OCI-LY1 (cell line): ENCODE data around the gene QRSL1.

Experiments
- H2AFZ ChIP-seq: fragments of 200-600 bp; sonication (generic), shearing (Covaris generic); 2 replicates; pipeline ENCODE4 v1.6.0; 2014; ENCODE audit warnings: antibody characterized with exemption, mild to moderate bottlenecking, low read length
- H3F3A ChIP-seq: fragments of 200-600 bp; sonication (generic), shearing (Covaris generic); 2 replicates; pipeline ENCODE4 v1.6.0; 2014; ENCODE audit warnings: mild to moderate bottlenecking, antibody characterized with exemption, low read length, moderate library complexity; ENCODE audit not compliant: insufficient read depth
- H3K27ac ChIP-seq: fragments of 200-600 bp; sonication (generic); 2 replicates; pipeline ENCODE4 v1.5.1; 2014; ENCODE audit warnings: low read length, mixed run types, mild to moderate bottlenecking, low read depth; ENCODE audit not compliant: poor library complexity, severe bottlenecking
- H3K27me3 ChIP-seq: fragments of 200-600 bp; sonication (generic); 2 replicates; pipeline ENCODE4 v1.6.0; 2014; ENCODE audit warnings: antibody characterized with exemption, mild to moderate bottlenecking, low read length, moderate library complexity; ENCODE audit not compliant: insufficient read depth
- H3K36me3 ChIP-seq: fragments of 200-600 bp; sonication (generic); 2 replicates; pipeline ENCODE4 v1.6.1; 2014; ENCODE audit warnings: mild to moderate bottlenecking, antibody characterized with exemption, low read length, moderate library complexity, mixed read lengths; ENCODE audit not compliant: insufficient read depth
- H3K4me1 ChIP-seq: fragments of 200-600 bp; sonication (generic); 2 replicates; pipeline ENCODE4 v1.5.1; 2014; ENCODE audit warnings: mild to moderate bottlenecking, low read length, moderate library complexity; ENCODE audit not compliant: insufficient read depth, severe bottlenecking
- H3K4me2 ChIP-seq: fragments of 200-600 bp; sonication (generic), shearing (Covaris generic); 2 replicates; pipeline ENCODE4 v1.6.1; 2014; ENCODE audit warnings: low read length
- H3K4me3 ChIP-seq: fragments of 200-600 bp; sonication (generic); 2 replicates; pipeline ENCODE4 v1.5.1; 2014; ENCODE audit warnings: low read length, low read depth, mild to moderate bottlenecking, mixed read lengths; ENCODE audit not compliant: poor library complexity, severe bottlenecking
- H3K79me2 ChIP-seq: fragments of 200-600 bp; shearing (Covaris generic); 2 replicates; pipeline ENCODE4 v1.6.1; 2016; ENCODE audit warnings: mixed run types, low read length, mixed read lengths; ENCODE audit not compliant: insufficient read depth
- H3K9ac ChIP-seq: fragments of 200-600 bp; sonication (generic), shearing (Covaris generic); 2 replicates; pipeline ENCODE4 v1.6.1; 2014; ENCODE audit warnings: mild to moderate bottlenecking, low read length, mixed read lengths
- H3K9me2 ChIP-seq: fragments of 200-600 bp; sonication (generic), shearing (Covaris generic); 2 replicates; pipeline ENCODE4 v1.6.1; 2014; ENCODE audit warnings: low read depth, mild to moderate bottlenecking, low read length, mixed read lengths
- H3K9me3 ChIP-seq: fragments of 200-600 bp; shearing (Covaris generic); 2 replicates; pipeline ENCODE4 v1.6.1; 2014; ENCODE audit warnings: low read length, mixed read lengths
- H4K20me1 ChIP-seq: fragments of 200-600 bp; sonication (generic), shearing (Covaris generic); 2 replicates; pipeline ENCODE4 v1.6.0; 2016; ENCODE audit warnings: mild to moderate bottlenecking, low read length; ENCODE audit not compliant: insufficient read depth
- CTCF ChIP-seq: fragments of 200-600 bp; sonication (generic), shearing (Covaris generic); IDR thresholded peaks from 2 replicates; pipeline ENCODE4 v1.5.1; 2017; ENCODE audit warnings: mild to moderate bottlenecking, antibody characterized with exemption, low read length, moderate library complexity, mixed read lengths
- EZH2 ChIP-seq: fragments of 200-600 bp; sonication (generic), shearing (Covaris generic); IDR thresholded peaks from 2 replicates; pipeline ENCODE4 v1.8.0; 2017; ENCODE audit warnings: borderline replicate concordance, mixed run types, mild to moderate bottlenecking, antibody characterized with exemption, low read length, moderate library complexity, mixed read lengths

The QRSL1 gene

GRCh38 chr6:106591111-106591825 lies 38.1 kb upstream of the QRSL1 start:
- Histone ChIP-seq H3K4me3 (no peak overlapping the region), H4K20me1 (no peaks in the 10 kb centered on the region), H3K9ac (no peak overlapping the region), H3F3A (0 out of 2 replicates have a peak, but pooled peaks cover 4% of the 10 kb centered on the region), H3K27me3 (no peaks in the 10 kb centered on the region), H2AFZ (no peak overlapping the region), H3K9me2 (no peaks in the 10 kb centered on the region), H3K9me3 (no peaks in the 10 kb centered on the region), H3K36me3 (peaks cover 58% of the 10 kb centered on the region), H3K27ac (no peak overlapping the region), H3K4me2 (no peak overlapping the region), H3K4me1 (no peaks in the 10 kb centered on the region), H3K79me2 (no peaks in the 10 kb centered on the region)
- no peak for TF ChIP-seq EZH2

GRCh38 chr6:106599440-106599839 lies 29.9 kb upstream of the QRSL1 start:
- Histone ChIP-seq H2AFZ (no peak overlapping the region), H3K27ac (no peak overlapping the region), H3K79me2 (no peaks in the 10 kb centered on the region), H3K27me3 (no peaks in the 10 kb centered on the region), H4K20me1 (no peaks in the 10 kb centered on the region), H3K4me3 (no peak overlapping the region), H3K4me1 (no peaks in the 10 kb centered on the region), H3K4me2 (no peak overlapping the region), H3K9me3 (peaks cover 2% of the 10 kb centered on the region; the same call in 1 of the 2 replicates), H3K36me3 (peaks cover 56% of the 10 kb centered on the region), H3K9me2 (no peaks in the 10 kb centered on the region), H3K9ac (no peak overlapping the region), H3F3A (no peaks in the 10 kb centered on the region)
- TF ChIP-seq CTCF (no peak), EZH2 (no peak)

- H4K20me1 ChIP-seq = no peaks in the 10 kb centered on the region
- no peaks in the 10 kb centered on the region for H3K27me3 ChIP-seq
- peaks cover 2% of the 10 kb centered on the region; the same call in 1 of the 2 replicates for H3K9me3 ChIP-seq
- H3K79me2 ChIP-seq = no peaks in the 10 kb centered on the region
- H3K4me2 ChIP-seq = no peak overlapping the region
- no peaks in the 10 kb centered on the region for H3F3A ChIP-seq
- TF ChIP-seq CTCF (no peak), EZH2 (no peak)
- peaks cover 65% of the 10 kb centered on the region for H3K36me3 ChIP-seq
- no peak overlapping the region for H3K9ac ChIP-seq
- no peaks in the 10 kb centered on the region for H3K4me1 ChIP-seq
- H3K4me3 ChIP-seq = no peak overlapping the region
- H2AFZ ChIP-seq = no peak overlapping the region
- no peak overlapping the region for H3K27ac ChIP-seq
- H3K9me2 ChIP-seq = no peaks in the 10 kb centered on the region
These were observed 29.0 kb upstream of the QRSL1 start for GRCh38 chr6:106600329-106600728.
